ENCODE results near the gene SORCS1. TPM values are rescaled to one million over a fixed set of nuclear protein-coding genes. Genes with fewer than 3 reads are reported as not detected.

Gene SORCS1
- total RNA-seq, 6 experiments from 2014 or later, result 0.09 to 0.14 (median 0.10) TPM; not detected in 3

DNA sequence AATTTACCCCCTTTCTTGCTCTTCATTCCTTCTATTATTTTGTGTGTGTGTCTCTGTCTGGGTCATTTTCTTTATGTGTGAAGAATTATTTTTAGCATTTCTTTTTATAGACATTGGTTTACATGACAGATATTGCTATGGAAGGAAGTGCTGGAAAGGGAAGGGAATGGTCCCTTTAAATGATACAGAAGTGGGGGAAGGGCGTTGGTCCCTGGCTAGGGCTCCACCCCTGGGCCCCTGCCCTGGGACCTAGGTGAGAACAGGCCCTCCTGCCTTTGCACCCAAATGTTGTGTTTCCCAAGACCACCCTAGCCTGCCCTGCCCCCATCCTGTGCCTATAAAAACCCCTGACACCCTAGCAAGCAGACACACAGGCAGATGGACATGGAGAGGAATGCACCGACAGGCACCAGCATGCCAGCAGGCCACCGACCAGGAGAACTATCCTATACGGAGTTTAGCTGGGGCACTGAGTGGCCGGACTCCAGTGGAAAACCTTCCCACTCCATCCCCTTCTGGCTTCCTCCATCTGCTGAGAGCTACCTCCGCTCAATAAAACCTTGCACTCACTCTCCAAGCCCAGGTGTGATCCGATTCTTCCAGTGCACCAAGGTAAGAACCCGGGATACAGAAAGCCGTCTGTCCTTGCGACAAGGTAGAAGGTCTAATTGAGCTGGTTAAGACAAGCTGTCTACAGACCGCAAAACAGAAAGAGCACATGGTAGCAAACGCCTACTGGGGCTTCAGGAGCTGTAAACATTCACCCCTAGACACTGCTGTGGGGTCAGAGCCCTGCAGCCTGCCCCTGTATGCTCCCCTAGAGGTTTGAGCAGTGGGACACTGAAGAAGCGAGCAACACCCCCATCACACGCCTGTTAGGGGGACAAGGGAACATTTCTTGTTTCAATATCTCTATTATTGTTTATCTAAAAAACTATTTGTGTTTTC lies 515.7 kb downstream of the SORCS1 start:
- no peaks in the 10 kb centered on the region for H3K27me3 Mint-ChIP-seq (ENCODE audit: insufficient read depth)
- no peak overlapping the region for H3K27ac Mint-ChIP-seq
- H3K36me3 Mint-ChIP-seq (ENCODE audit: low read depth), result no peaks in the 10 kb centered on the region

GRCh38 chr10:106643473-106643872 lies 521.0 kb downstream of the SORCS1 start:
- no peaks in the 10 kb centered on the region for H3K27me3 Mint-ChIP-seq (ENCODE audit: insufficient read depth)
- no peak overlapping the region for H3K4me3 Mint-ChIP-seq
- no peak for TF ChIP-seq CTCF (IDR thresholded peaks at IDR 0.05)
- DNase-seq, result no peak
- no peak overlapping the region for H3K27ac Mint-ChIP-seq
- no peaks in the 10 kb centered on the region for H3K9me3 Mint-ChIP-seq
- no peaks in the 10 kb centered on the region for H3K36me3 Mint-ChIP-seq (ENCODE audit: low read depth)
- H3K4me1 Mint-ChIP-seq (ENCODE audit: low read depth), result no peaks in the 10 kb centered on the region

More for the DNA sequence above, 515.7 kb downstream of the SORCS1 start:
- no peak for DNase-seq
- H3K4me3 Mint-ChIP-seq, result no peak overlapping the region
- TF ChIP-seq CTCF (IDR thresholded peaks at IDR 0.05), result no peak
- no peaks in the 10 kb centered on the region for H3K4me1 Mint-ChIP-seq (ENCODE audit: low read depth)
- no peaks in the 10 kb centered on the region for H3K9me3 Mint-ChIP-seq

DNA sequence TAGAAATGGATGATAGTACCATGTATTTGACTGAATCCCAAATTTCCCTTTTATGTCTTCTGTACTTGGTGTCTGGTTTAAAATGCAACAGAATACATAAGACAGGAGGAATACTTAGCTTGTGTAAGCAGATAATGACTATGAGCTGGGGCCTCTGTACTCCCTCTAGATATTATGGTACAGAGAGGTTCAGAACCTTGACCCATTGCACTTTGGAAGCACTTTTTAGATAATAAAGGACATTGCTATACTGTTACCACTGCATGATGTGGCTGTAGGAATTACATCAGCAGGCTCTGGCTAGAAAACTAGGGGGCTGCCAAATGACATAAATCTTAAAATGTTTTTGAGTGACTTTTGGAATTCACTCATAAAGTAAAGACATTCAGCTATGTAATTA lies 526.6 kb downstream of the SORCS1 start:
- no peak for TF ChIP-seq CTCF (IDR thresholded peaks at IDR 0.05)
- no peaks in the 10 kb centered on the region for H3K4me1 Mint-ChIP-seq (ENCODE audit: low read depth)
- no peaks in the 10 kb centered on the region for H3K36me3 Mint-ChIP-seq (ENCODE audit: low read depth)
- H3K27me3 Mint-ChIP-seq (ENCODE audit: insufficient read depth), result peaks cover 4% of the 10 kb centered on the region; the same call in 1 of the 2 replicates
- H3K27ac Mint-ChIP-seq, result no peak overlapping the region
- no peak for DNase-seq
- H3K4me3 Mint-ChIP-seq, result no peak overlapping the region
- H3K9me3 Mint-ChIP-seq, result no peaks in the 10 kb centered on the region

GRCh38 chr10:106636766-106637491 lies 527.6 kb downstream of the SORCS1 start:
- Mint-ChIP-seq H3K4me1 (ENCODE audit: low read depth) (no peaks in the 10 kb centered on the region), H3K4me3 (no peak overlapping the region)

DNA sequence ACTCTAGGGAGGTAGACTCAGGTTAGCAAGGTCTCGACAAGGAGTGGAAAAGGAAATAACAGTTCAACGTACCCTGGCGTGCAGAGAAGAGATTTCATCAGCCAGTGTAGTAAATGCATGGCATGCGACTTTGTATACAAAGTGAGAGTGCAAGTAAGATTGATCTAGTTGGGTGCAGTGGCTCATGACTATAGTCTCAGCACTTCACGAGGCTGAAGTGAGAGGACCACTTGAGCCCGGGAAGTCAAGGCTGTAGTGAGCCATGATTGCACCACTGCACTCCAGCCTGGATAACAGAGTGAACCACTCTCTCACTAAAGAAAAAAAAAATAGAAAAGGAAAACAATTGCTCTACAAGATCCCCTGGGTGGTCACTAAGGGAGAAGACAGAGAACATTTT lies 528.6 kb downstream of the SORCS1 start:
- no peak overlapping the region for H3K27ac Mint-ChIP-seq
- no peak for DNase-seq
- H3K36me3 Mint-ChIP-seq (ENCODE audit: low read depth), result no peaks in the 10 kb centered on the region
- H3K27me3 Mint-ChIP-seq (ENCODE audit: insufficient read depth), result peaks cover 8% of the 10 kb centered on the region
- no peak for TF ChIP-seq CTCF (IDR thresholded peaks at IDR 0.05)
- no peaks in the 10 kb centered on the region for H3K9me3 Mint-ChIP-seq
- H3K4me1 Mint-ChIP-seq (ENCODE audit: low read depth), result no peaks in the 10 kb centered on the region
- no peak overlapping the region for H3K4me3 Mint-ChIP-seq

More at GRCh38 chr10:106636766-106637491, 527.6 kb downstream of the SORCS1 start:
- no peaks in the 10 kb centered on the region for H3K36me3 Mint-ChIP-seq (ENCODE audit: low read depth)
- no peak for TF ChIP-seq CTCF (IDR thresholded peaks at IDR 0.05)
- no peak for DNase-seq
- no peaks in the 10 kb centered on the region for H3K9me3 Mint-ChIP-seq
- H3K27ac Mint-ChIP-seq, result no peak overlapping the region
- H3K27me3 Mint-ChIP-seq (ENCODE audit: insufficient read depth), result peaks cover 6% of the 10 kb centered on the region
